ENCODE measurements around the gene STRBP. TPM values are rescaled to one million over a fixed set of nuclear protein-coding genes. Genes with fewer than 3 reads are reported as not detected.
"Not testable (repeated sequence)": the region's sequence is repeated elsewhere in the genome, so short reads cannot be mapped to it uniquely, and the experiment has no call there.

Gene STRBP
- total RNA-seq, 2 donors from 2014 or later = 10.0 to 12.6 TPM

- no peak for DNase-seq (ENCODE audit: low spot score)
- Histone ChIP-seq H3K27ac (no peak overlapping the region), H3K36me3 (no peaks in the 10 kb centered on the region), H3K4me1 (no peaks in the 10 kb centered on the region), H3K9me3 (no peaks in the 10 kb centered on the region), H3K4me3 (no peak overlapping the region), H3K27me3 (no peaks in the 10 kb centered on the region)
- no peak for TF ChIP-seq CTCF (IDR thresholded peaks at IDR 0.05)
Observed at GRCh38 chr9:123201083-123201482, 67.3 kb downstream of the STRBP start.

- not testable (repeated sequence) for H3K27me3 ChIP-seq; H3K4me1 ChIP-seq; H3K36me3 ChIP-seq; H3K4me3 ChIP-seq; H3K9me3 ChIP-seq; H3K27ac ChIP-seq; DNase-seq (ENCODE audit: low spot score)
Observed at GRCh38 chr9:123200469-123200868, 67.9 kb downstream of the STRBP start.

GRCh38 chr9:123196124-123196523 lies 72.3 kb downstream of the STRBP start:
- Histone ChIP-seq H3K27ac (no peak overlapping the region), H3K4me1 (no peaks in the 10 kb centered on the region), H3K36me3 (no peaks in the 10 kb centered on the region), H3K27me3 (no peaks in the 10 kb centered on the region), H3K4me3 (no peak overlapping the region), H3K9me3 (no peaks in the 10 kb centered on the region)
- no peak for DNase-seq (ENCODE audit: low spot score)
- no peak for TF ChIP-seq CTCF (IDR thresholded peaks at IDR 0.05)

GRCh38 chr9:123194023-123194422 lies 74.4 kb downstream of the STRBP start:
- Histone ChIP-seq H3K27ac (no peak overlapping the region), H3K27me3 (no peaks in the 10 kb centered on the region), H3K9me3 (no peaks in the 10 kb centered on the region), H3K4me1 (no peaks in the 10 kb centered on the region), H3K36me3 (no peaks in the 10 kb centered on the region), H3K4me3 (no peak overlapping the region)
- TF ChIP-seq CTCF (IDR thresholded peaks at IDR 0.05) = no peak
- DNase-seq (ENCODE audit: low spot score) = no peak

- H3K9me3 ChIP-seq = no peaks in the 10 kb centered on the region
- H3K27me3 ChIP-seq = no peaks in the 10 kb centered on the region
- no peak for TF ChIP-seq CTCF (IDR thresholded peaks at IDR 0.05)
- no peaks in the 10 kb centered on the region for H3K4me1 ChIP-seq
- H3K4me3 ChIP-seq = no peak overlapping the region
- no peak for DNase-seq (ENCODE audit: low spot score)
- no peak overlapping the region for H3K27ac ChIP-seq
- H3K36me3 ChIP-seq = no peaks in the 10 kb centered on the region
Observed at GRCh38 chr9:123191680-123192079, 76.7 kb downstream of the STRBP start.

- H3K27me3 ChIP-seq = no peaks in the 10 kb centered on the region
- H3K27ac ChIP-seq = no peak overlapping the region
- H3K9me3 ChIP-seq = no peaks in the 10 kb centered on the region
- no peaks in the 10 kb centered on the region for H3K36me3 ChIP-seq
- no peak for DNase-seq (ENCODE audit: low spot score)
- no peak overlapping the region for H3K4me3 ChIP-seq
- no peak for TF ChIP-seq CTCF (IDR thresholded peaks at IDR 0.05)
- no peaks in the 10 kb centered on the region for H3K4me1 ChIP-seq
Observed at GRCh38 chr9:123191260-123191659, 77.1 kb downstream of the STRBP start.
